HG03457 (cell line): ENCODE measurements around the gene RGS14.
A peak's percentile ranks its signal among the peaks of the same experiment; 100 is the strongest.
"Not testable (repeated sequence)": the region's sequence is repeated elsewhere in the genome, so short reads cannot be mapped to it uniquely, and the experiment has no call there.

Experiments used
- ATAC-seq: cut with Tn5 transposase; IDR thresholded peaks from one replicate; pipeline ENCODE4 v1.9.1; 2021; ENCODE audit warnings: moderate number of reproducible peaks; ENCODE audit not compliant: unreplicated experiment

RGS14 gene

GRCh38 chr5:177346820-177347219 lies 10.9 kb upstream of the RGS14 start:
- ATAC-seq = no peak

- no peak for ATAC-seq
These were observed 10.0 kb upstream of the RGS14 start for GRCh38 chr5:177347699-177348098.

GRCh38 chr5:177349362-177349647 lies 8.4 kb upstream of the RGS14 start:
- no peak for ATAC-seq

GRCh38 chr5:177349762-177350161 lies 8.0 kb upstream of the RGS14 start:
- ATAC-seq = no peak

- peak; percentile 3 for ATAC-seq
These were observed 6.8 kb upstream of the RGS14 start for GRCh38 chr5:177350776-177351391.

- ATAC-seq = peak; percentile 89
These were observed 6.1 kb upstream of the RGS14 start, which contains the start of gene LMAN2 for GRCh38 chr5:177351392-177352329. TSS of gene LMAN2 (minus strand) at chr5:177351668. CDS start at chr5:177351647, 21 bp downstream.

- ATAC-seq = no peak
These were observed 4.6 kb upstream of the RGS14 start for GRCh38 chr5:177353093-177353492.

GRCh38 chr5:177354256-177354655 lies 3.5 kb upstream of the RGS14 start:
- no peak for ATAC-seq

- ATAC-seq = no peak
These were observed 3.0 kb upstream of the RGS14 start for GRCh38 chr5:177354711-177355110.

GRCh38 chr5:177355162-177355867 lies 2.4 kb upstream of the RGS14 start:
- no peak for ATAC-seq

GRCh38 chr5:177355868-177356168 lies 1.9 kb upstream of the RGS14 start:
- ATAC-seq = no peak

GRCh38 chr5:177356746-177357145 lies 978 bp upstream of the RGS14 start:
- ATAC-seq = no peak

- ATAC-seq = no peak
These were observed 622 bp upstream of the RGS14 start for GRCh38 chr5:177357146-177357458.

- no peak for ATAC-seq
These were observed 671 bp downstream of the RGS14 start for GRCh38 chr5:177358370-177358819.

- ATAC-seq = no peak
These were observed 1.7 kb downstream of the RGS14 start for GRCh38 chr5:177359451-177359851.

GRCh38 chr5:177359860-177360259 lies 2.1 kb downstream of the RGS14 start:
- ATAC-seq = no peak

GRCh38 chr5:177360740-177361139 lies 3.0 kb downstream of the RGS14 start:
- ATAC-seq = not testable (repeated sequence)

GRCh38 chr5:177361418-177362291 lies 3.9 kb downstream of the RGS14 start:
- ATAC-seq = no peak

GRCh38 chr5:177362292-177362609 lies 4.5 kb downstream of the RGS14 start:
- no peak for ATAC-seq

GRCh38 chr5:177362610-177363507 lies 5.1 kb downstream of the RGS14 start:
- no peak for ATAC-seq
